SU-DHL-6 (cell line): ENCODE results near the gene SCAMP5.

Experiments used
- H2AFZ ChIP-seq: fragments of 200-600 bp; sonication (generic); 2 replicates; pipeline ENCODE4 v1.6.1; 2014; ENCODE audit warnings: low read depth, mild to moderate bottlenecking, moderate library complexity, mixed read lengths, antibody characterized with exemption, low read length; ENCODE audit not compliant: severe bottlenecking
- H3F3A ChIP-seq: fragments of 200-600 bp; shearing (Covaris generic); 2 replicates; pipeline ENCODE4 v1.6.0; 2016; ENCODE audit warnings: antibody characterized with exemption, mild to moderate bottlenecking; ENCODE audit not compliant: insufficient read depth
- H3K27ac ChIP-seq: fragments of 200-600 bp; sonication (generic); 2 replicates; pipeline ENCODE4 v1.5.1; 2016; ENCODE audit warnings: low read depth, mild to moderate bottlenecking, low read length, moderate library complexity, mixed read lengths
- H3K27me3 ChIP-seq: fragments of 200-600 bp; sonication (generic), shearing (Covaris generic); 2 replicates; pipeline ENCODE4 v1.6.0; 2014; ENCODE audit warnings: mild to moderate bottlenecking, low read length
- H3K36me3 ChIP-seq: fragments of 200-600 bp; sonication (generic); 2 replicates; pipeline ENCODE4 v1.6.1; 2014; ENCODE audit warnings: mild to moderate bottlenecking, low read length, mixed read lengths
- H3K4me2 ChIP-seq: fragments of 300-600, 200-600 bp; shearing (Covaris generic), sonication (generic); 2 replicates; pipeline ENCODE4 v1.6.0; 2014; ENCODE audit warnings: low read length, low read depth, mild to moderate bottlenecking; ENCODE audit not compliant: poor library complexity, severe bottlenecking
- H3K4me3 ChIP-seq: fragments of 200-600 bp; sonication (generic); 2 replicates; pipeline ENCODE4 v1.5.1; 2014; ENCODE audit warnings: antibody characterized with exemption, low read length, mild to moderate bottlenecking, mixed read lengths; ENCODE audit not compliant: insufficient read depth, poor library complexity, severe bottlenecking
- H3K79me2 ChIP-seq: fragments of 200-600 bp; sonication (generic); 2 replicates; pipeline ENCODE4 v1.6.1; 2014; ENCODE audit warnings: mild to moderate bottlenecking, low read length, moderate library complexity; ENCODE audit not compliant: insufficient read depth
- H3K9ac ChIP-seq: fragments of 200-600 bp; sonication (generic); 2 replicates; pipeline ENCODE4 v1.7.0; 2014; ENCODE audit warnings: mild to moderate bottlenecking, low read length
- H3K9me2 ChIP-seq: fragments of 200-600 bp; sonication (generic); replicated peaks from 2 replicates; pipeline ENCODE4 v1.6.1; 2014; ENCODE audit warnings: low read length; ENCODE audit not compliant: insufficient read depth
- H3K9me3 ChIP-seq: fragments of 200-600 bp; sonication (generic); 2 replicates; pipeline ENCODE4 v1.6.1; 2014; ENCODE audit warnings: low read length, mixed read lengths; ENCODE audit not compliant: insufficient read depth
- H4K20me1 ChIP-seq: fragments of 200-600 bp; sonication (generic); 2 replicates; pipeline ENCODE4 v1.6.1; 2014; ENCODE audit warnings: low read depth, mild to moderate bottlenecking, antibody characterized with exemption, low read length, moderate library complexity, mixed read lengths
- EZH2phosphoT487 ChIP-seq: fragments of 200-600 bp; sonication (generic), shearing (Covaris generic); conservative IDR thresholded peaks from 2 replicates; pipeline ENCODE4 v1.6.1; 2018; ENCODE audit warnings: mild to moderate bottlenecking, antibody characterized with exemption, low read length, moderate library complexity, mixed read lengths
- TF ChIP-seq, protein P1 (sequence below): fragments of 200-600 bp; sonication (generic); IDR thresholded peaks from one replicate; pipeline ENCODE4 v1.5.1; 2017; ENCODE audit warnings: antibody characterized with exemption, mild to moderate bottlenecking, low read length, moderate library complexity; ENCODE audit not compliant: insufficient read depth, poor library complexity, severe bottlenecking

SCAMP5 gene

DNA sequence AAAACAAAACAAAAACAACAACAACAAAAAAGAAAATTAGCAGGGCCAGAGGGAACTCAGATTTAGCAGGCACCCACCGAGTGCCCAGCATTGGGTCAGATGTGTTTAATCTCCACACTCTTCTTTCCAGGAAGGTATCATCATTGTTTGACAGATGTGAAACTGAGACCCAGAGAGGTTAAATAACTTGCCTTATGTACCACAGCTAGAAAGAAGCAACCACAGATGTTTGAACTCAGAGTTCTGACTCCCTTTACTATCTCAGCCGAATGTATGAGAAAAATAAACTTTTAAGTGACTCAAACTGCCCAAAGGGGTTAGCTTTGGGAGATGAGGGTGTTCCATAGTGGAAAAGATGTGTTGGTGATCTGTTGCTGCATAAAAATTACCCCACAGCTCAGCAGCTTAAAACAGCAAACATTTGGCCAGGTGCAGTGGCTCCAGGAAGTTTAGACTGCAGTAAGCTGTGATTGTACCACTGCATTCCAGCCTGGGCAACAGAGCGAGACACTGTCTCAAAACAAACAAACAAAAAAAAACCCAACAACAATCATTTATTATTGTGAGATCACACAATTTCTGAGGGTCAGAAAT lies 34.3 kb upstream of the SCAMP5 start:
- H3K27ac ChIP-seq = no peak overlapping the region

DNA sequence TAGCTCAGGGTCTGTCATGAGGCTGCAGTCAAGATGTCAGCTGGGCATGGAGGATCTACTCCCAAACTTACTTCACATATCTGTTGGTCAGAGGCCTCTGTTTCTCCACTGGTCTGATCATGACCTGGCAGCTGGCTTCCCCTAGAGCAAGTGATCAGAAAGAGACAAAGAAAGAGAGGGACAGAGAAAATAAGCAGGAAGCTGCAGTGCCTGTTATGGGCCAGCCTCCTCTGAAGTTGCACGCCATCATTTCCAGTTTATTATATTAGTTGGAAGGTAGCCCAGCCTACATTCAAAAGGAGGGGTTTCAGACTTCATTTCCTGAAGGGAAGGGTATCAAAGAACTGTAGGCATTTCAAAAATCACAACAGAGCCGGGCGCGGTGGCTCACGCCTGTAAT lies 33.7 kb upstream of the SCAMP5 start:
- Histone ChIP-seq H3K27ac (no peak overlapping the region), H3K4me2 (no peak overlapping the region), H3F3A (no peaks in the 10 kb centered on the region), H3K9ac (no peak overlapping the region), H3K79me2 (no peaks in the 10 kb centered on the region), H3K9me3 (no peaks in the 10 kb centered on the region), H4K20me1 (no peaks in the 10 kb centered on the region), H3K27me3 (no peaks in the 10 kb centered on the region), H3K4me3 (no peak overlapping the region), H3K9me2 (no peaks in the 10 kb centered on the region), H3K36me3 (no peaks in the 10 kb centered on the region), H2AFZ (no peak overlapping the region)
- no peak for TF ChIP-seq EZH2phosphoT487

More for the DNA sequence above, 34.3 kb upstream of the SCAMP5 start:
- H3K9me3 ChIP-seq = no peaks in the 10 kb centered on the region
- TF ChIP-seq EZH2phosphoT487 = no peak
- TF ChIP-seq, protein P1, sequence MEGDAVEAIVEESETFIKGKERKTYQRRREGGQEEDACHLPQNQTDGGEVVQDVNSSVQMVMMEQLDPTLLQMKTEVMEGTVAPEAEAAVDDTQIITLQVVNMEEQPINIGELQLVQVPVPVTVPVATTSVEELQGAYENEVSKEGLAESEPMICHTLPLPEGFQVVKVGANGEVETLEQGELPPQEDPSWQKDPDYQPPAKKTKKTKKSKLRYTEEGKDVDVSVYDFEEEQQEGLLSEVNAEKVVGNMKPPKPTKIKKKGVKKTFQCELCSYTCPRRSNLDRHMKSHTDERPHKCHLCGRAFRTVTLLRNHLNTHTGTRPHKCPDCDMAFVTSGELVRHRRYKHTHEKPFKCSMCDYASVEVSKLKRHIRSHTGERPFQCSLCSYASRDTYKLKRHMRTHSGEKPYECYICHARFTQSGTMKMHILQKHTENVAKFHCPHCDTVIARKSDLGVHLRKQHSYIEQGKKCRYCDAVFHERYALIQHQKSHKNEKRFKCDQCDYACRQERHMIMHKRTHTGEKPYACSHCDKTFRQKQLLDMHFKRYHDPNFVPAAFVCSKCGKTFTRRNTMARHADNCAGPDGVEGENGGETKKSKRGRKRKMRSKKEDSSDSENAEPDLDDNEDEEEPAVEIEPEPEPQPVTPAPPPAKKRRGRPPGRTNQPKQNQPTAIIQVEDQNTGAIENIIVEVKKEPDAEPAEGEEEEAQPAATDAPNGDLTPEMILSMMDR = no peak
- H3K9me2 ChIP-seq = no peaks in the 10 kb centered on the region
- H3K79me2 ChIP-seq = peaks cover 3% of the 10 kb centered on the region; the same call in 1 of the 2 replicates
- H3F3A ChIP-seq = no peaks in the 10 kb centered on the region
- no peak overlapping the region for H3K9ac ChIP-seq
- H3K36me3 ChIP-seq = no peaks in the 10 kb centered on the region
- H3K4me2 ChIP-seq = no peak overlapping the region
- no peaks in the 10 kb centered on the region for H3K27me3 ChIP-seq
- H2AFZ ChIP-seq = no peak overlapping the region
- H4K20me1 ChIP-seq = no peaks in the 10 kb centered on the region
- no peak overlapping the region for H3K4me3 ChIP-seq

GRCh38 chr15:74962219-74962618 lies 33.1 kb upstream of the SCAMP5 start:
- no peak overlapping the region for H3K4me2 ChIP-seq
- no peak overlapping the region for H3K27ac ChIP-seq
- no peak overlapping the region for H3K4me3 ChIP-seq
- no peaks in the 10 kb centered on the region for H3K36me3 ChIP-seq
- no peak overlapping the region for H3K9ac ChIP-seq
- H4K20me1 ChIP-seq = no peaks in the 10 kb centered on the region
- no peak overlapping the region for H2AFZ ChIP-seq
- H3K27me3 ChIP-seq = no peaks in the 10 kb centered on the region
- H3K9me2 ChIP-seq = no peaks in the 10 kb centered on the region
- no peaks in the 10 kb centered on the region for H3F3A ChIP-seq
- H3K9me3 ChIP-seq = no peaks in the 10 kb centered on the region
- no peaks in the 10 kb centered on the region for H3K79me2 ChIP-seq
- TF ChIP-seq EZH2phosphoT487 = no peak
- TF ChIP-seq, protein P1 = no peak

GRCh38 chr15:74962671-74963070 lies 32.7 kb upstream of the SCAMP5 start:
- Histone ChIP-seq H3K9me2 (no peaks in the 10 kb centered on the region), H3K27ac (no peak overlapping the region), H3F3A (no peaks in the 10 kb centered on the region), H3K9ac (no peak overlapping the region), H4K20me1 (no peaks in the 10 kb centered on the region), H3K27me3 (no peaks in the 10 kb centered on the region), H3K36me3 (no peaks in the 10 kb centered on the region), H3K9me3 (no peaks in the 10 kb centered on the region), H3K79me2 (no peaks in the 10 kb centered on the region), H3K4me2 (no peak overlapping the region), H2AFZ (no peak overlapping the region), H3K4me3 (no peak overlapping the region)
- TF ChIP-seq, protein P1 = no peak
- TF ChIP-seq EZH2phosphoT487 = no peak
